Upper lobe of left lung (tissue), 4 donors: ENCODE results near the gene B4GALNT2.

Experiments used
- POLR2A ChIP-seq, 4 donors: fragments of 450-650 bp; IDR thresholded peaks; one replicate each; pipeline ENCODE4 v1.5.1; 2016 to 2017; ENCODE audit warnings: antibody characterized with exemption in 4 of 4, mild to moderate bottlenecking in 2 of 4
- POLR2AphosphoS5 ChIP-seq, 2 donors: sonication (generic); formaldehyde crosslinking; IDR thresholded peaks; one replicate each; pipeline ENCODE4 v1.5.1; 2017; ENCODE audit warnings: antibody characterized with exemption in 2 of 2
- TF ChIP-seq, protein P1 (sequence below), 6 experiments: fragments of 450-650 bp in 4 of 6; fragments of 200-600 bp in 2 of 6; sonication (generic) in 2 of 6; IDR thresholded peaks; one replicate each; pipeline ENCODE4 v1.5.1; 2016 to 2019; ENCODE audit warnings: antibody characterized with exemption in 6 of 6

GRCh38 chr17:49216482-49216881 is 83.9 kb downstream of the B4GALNT2 start:
- TF ChIP-seq, protein P1, sequence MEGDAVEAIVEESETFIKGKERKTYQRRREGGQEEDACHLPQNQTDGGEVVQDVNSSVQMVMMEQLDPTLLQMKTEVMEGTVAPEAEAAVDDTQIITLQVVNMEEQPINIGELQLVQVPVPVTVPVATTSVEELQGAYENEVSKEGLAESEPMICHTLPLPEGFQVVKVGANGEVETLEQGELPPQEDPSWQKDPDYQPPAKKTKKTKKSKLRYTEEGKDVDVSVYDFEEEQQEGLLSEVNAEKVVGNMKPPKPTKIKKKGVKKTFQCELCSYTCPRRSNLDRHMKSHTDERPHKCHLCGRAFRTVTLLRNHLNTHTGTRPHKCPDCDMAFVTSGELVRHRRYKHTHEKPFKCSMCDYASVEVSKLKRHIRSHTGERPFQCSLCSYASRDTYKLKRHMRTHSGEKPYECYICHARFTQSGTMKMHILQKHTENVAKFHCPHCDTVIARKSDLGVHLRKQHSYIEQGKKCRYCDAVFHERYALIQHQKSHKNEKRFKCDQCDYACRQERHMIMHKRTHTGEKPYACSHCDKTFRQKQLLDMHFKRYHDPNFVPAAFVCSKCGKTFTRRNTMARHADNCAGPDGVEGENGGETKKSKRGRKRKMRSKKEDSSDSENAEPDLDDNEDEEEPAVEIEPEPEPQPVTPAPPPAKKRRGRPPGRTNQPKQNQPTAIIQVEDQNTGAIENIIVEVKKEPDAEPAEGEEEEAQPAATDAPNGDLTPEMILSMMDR (IDR thresholded peaks at IDR 0.05), result no peak
- TF ChIP-seq POLR2A (IDR thresholded peaks at IDR 0.05), result no peak
- no peak for TF ChIP-seq POLR2AphosphoS5 (IDR thresholded peaks at IDR 0.05)
